ENCODE measurements around the gene CASTOR1.
"Not testable (repeated sequence)": the region's sequence is repeated elsewhere in the genome, so short reads cannot be mapped to it uniquely, and the experiment has no call there.

CASTOR1 gene
- total RNA-seq = 0.22 to 2.1 reads per million in 2 experiments

GRCh38 chr22:30289141-30289979 is at the start of gene CASTOR1:
Gene CASTOR1 (minus strand): TSS chr22:30289505. CDS start chr22:30289497, 8 bp downstream.
- peak; percentile 83 for DNase-seq (ENCODE audit: low read depth)

GRCh38 chr22:30338802-30339201 is 49.5 kb upstream of the CASTOR1 start:
- DNase-seq (ENCODE audit: low read depth) = no peak

DNA sequence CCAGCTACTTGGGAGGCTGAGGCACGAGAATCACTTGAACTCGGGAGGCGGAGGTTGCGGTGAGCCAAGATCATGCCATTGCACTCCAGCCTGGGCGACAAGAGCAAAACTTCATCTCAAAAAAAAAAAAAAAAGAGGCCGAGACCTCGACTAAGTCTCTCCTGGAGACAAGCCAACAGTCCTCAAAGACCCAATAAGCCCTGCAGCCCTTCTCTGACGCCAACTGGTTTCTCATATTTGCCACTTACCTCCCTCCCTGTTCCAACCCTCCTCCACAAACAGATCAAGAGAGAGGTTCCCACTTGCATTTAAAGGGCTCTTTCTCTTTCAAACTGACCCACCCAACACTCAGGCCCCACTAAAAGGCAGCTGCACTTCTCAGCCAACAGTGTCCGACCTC is 49.0 kb upstream of the CASTOR1 start:
- not testable (repeated sequence) for DNase-seq (ENCODE audit: low read depth)

GRCh38 chr22:30337461-30337778 is 48.1 kb upstream of the CASTOR1 start:
- no peak for DNase-seq (ENCODE audit: low read depth)

GRCh38 chr22:30336752-30337460 is 47.6 kb upstream of the CASTOR1 start:
- no peak for DNase-seq (ENCODE audit: low read depth)

DNA sequence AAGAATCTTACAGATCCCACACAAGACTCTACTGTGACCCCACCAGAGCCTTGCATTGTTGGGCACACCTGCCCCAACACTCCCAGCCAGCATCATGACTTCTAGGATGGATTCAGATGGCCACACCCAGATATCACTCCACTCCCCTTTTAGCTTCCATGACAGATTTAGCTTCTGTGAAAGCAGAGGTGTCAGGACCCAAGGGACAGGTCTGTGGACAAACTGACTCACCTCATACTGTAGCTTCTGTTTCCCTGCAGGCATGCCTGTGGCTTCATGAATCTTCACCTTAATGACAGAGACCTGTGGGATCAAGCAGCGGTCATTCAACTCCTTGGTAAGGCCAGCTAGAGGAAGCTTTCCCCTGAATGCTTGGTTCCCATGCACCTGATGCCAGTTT is 45.9 kb upstream of the CASTOR1 start:
- DNase-seq (ENCODE audit: low read depth) = no peak

GRCh38 chr22:30334646-30335045 is 45.3 kb upstream of the CASTOR1 start:
- DNase-seq (ENCODE audit: low read depth) = no peak

DNA sequence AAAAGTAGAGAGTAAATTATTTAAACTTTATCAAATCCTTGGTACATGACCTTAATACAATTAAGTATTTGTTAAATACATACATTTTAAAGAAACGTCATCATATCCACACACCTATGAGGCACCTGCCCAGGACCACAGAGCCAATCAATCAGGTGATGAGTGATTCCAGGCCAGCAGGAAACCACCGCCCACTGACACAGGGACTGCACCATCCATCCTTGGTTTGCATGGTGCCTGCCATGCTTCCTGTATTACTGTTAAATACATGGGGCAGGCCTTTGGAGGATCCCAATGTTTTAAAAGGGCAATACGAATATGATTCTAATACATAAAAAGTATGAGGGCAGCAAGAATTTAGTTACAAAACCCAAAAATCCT is 44.4 kb upstream of the CASTOR1 start:
- no peak for DNase-seq (ENCODE audit: low read depth)

GRCh38 chr22:30332994-30333706 is 43.8 kb upstream of the CASTOR1 start:
- DNase-seq (ENCODE audit: low read depth) = no peak

GRCh38 chr22:30332551-30332950 is 43.2 kb upstream of the CASTOR1 start:
- DNase-seq (ENCODE audit: low read depth) = no peak

DNA sequence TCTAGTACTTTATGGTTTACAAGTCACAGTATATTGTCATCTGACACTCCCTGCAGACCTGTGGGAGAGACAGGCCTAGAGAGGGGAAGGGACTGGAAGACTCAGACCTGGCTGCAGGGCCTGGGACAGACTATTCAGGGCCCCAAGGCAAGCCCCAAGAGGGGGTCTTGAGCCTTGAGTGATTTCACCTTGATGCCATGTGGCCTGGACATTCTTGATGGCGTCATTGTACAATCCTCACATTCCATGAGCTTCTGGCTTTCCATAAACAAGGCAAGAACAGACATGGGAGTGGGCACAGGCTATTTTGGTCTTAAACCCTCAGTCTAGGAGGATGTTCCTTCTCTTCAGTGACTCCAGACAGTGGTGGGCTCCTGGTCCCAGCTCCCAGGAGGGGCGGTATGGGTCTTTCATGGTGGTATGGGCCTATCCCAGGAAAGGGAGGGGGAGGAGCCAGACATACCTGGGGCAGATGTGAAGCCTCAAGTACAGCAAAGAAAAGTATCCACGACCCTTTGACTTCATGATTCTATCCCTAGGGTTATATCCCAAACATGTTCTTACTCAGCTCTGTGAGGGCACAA is 39.3 kb upstream of the CASTOR1 start:
- DNase-seq (ENCODE audit: low read depth) = no peak

DNA sequence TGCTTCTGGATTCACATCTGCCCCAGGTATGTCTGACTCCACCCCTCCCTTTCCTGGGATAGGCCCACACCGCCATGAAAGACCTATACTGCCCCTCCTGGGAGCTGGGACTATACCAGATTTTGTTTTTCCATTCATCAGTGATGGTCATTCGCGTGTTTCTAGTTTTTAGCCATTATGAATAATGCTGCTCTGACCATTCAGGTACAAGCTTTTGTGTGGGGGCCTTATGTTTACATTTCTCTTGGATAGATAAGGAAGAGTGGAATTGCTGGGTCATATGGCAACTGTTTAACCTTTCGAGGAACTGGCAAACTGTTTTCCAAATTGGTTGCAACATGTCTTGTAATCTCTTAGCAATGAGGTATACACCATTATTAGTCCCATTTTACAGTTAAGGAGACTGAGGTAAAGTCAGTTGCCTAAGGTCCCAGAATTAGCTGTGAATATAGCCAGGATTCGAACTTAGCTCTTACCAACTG is 38.6 kb upstream of the CASTOR1 start:
- no peak for DNase-seq (ENCODE audit: low read depth)

- peak; percentile 93 for DNase-seq (ENCODE audit: low read depth)
These were observed 37.5 kb upstream of the CASTOR1 start, which contains the start of gene TBC1D10A for GRCh38 chr22:30326706-30327362. Gene TBC1D10A (minus strand): TSS chr22:30326941. CDS start chr22:30326881, 60 bp downstream.

GRCh38 chr22:30326255-30326705 is 37.0 kb upstream of the CASTOR1 start:
- peak; percentile 13 for DNase-seq (ENCODE audit: low read depth)

DNA sequence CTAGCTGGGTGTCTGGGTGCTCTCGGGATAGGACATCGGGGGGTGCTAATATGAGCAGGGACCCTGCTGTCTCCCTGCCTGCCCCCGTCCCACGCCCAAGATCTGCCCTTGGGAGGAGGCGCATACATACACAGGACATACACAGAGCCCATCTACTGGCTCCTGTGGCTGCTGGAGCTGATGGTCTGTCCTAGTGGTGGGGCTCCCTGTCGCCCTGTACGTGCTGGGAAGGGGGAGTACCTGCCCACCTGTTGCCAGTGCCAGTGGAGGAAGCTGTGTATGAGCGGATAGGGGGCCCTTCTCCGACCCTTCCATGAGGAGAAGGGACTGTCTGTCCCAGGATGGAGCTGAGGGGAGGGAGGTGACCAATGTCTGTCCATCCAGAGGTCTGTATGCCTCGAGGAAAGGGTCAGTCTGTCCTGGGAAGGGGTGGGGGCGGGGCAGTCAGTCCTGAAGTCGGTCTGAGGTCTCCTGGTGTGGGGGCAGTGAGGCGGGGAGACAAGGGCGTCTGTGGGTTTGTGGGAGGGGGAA is 36.5 kb upstream of the CASTOR1 start:
- no peak for DNase-seq (ENCODE audit: low read depth)

- DNase-seq (ENCODE audit: low read depth) = no peak
These were observed 35.9 kb upstream of the CASTOR1 start for GRCh38 chr22:30325065-30325720.

- no peak for DNase-seq (ENCODE audit: low read depth)
These were observed 34.9 kb upstream of the CASTOR1 start for GRCh38 chr22:30324014-30324730.

- no peak for DNase-seq (ENCODE audit: low read depth)
These were observed 33.9 kb upstream of the CASTOR1 start for GRCh38 chr22:30323246-30323645.

- no peak for DNase-seq (ENCODE audit: low read depth)
These were observed 32.2 kb upstream of the CASTOR1 start for GRCh38 chr22:30321461-30321860.

DNA sequence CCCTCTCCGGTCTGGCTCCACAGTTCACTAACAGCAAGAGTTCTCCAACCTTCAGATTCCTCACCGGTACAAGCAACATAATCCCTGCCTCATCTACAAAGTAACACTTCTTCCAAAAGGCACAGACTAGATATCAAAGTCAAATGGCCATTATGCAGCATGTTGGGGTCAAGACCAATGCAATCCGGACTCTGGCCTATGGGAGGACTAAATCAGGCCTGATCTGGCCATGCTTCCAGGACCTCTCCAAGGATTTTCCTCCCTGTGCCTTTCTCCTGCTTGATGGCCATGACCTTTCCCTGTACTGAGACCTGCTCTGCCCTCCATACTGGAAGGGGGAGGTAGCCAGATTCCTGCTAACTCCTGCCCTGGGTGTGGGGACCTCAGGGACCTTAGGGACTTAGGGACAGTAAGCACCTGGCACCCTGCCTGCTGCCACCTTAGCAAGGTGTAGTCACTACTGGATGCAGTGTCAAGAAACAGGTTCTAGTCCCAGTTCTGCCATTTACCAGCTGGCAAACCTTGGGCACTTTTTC is 30.8 kb upstream of the CASTOR1 start:
- DNase-seq (ENCODE audit: low read depth) = no peak
